ENCODE data around the gene SPX.

GRCh38 chr12:21541773-21542172 is 15.7 kb downstream of the SPX start:
- TF ChIP-seq CTCF (IDR thresholded peaks at IDR 0.05): no peak
- TF ChIP-seq POLR2A (IDR thresholded peaks at IDR 0.05): no peak
